Smooth muscle cell (in vitro differentiated cells): ENCODE measurements around the gene CRAMP1. TPM values are rescaled to one million over a fixed set of nuclear protein-coding genes. Genes with fewer than 3 reads are reported as not detected.

Experiments
- DNase-seq: peaks from one replicate; lab custom pipeline; 2025; ENCODE audit not compliant: unreplicated experiment; lab: John Stamatoyannopoulos, UW
- H2AFZ ChIP-seq: fragments of 200-600 bp; sonication (generic); 2 replicates; pipeline ENCODE4 v1.6.0; 2016; ENCODE audit warnings: antibody characterized with exemption, low read depth, mild to moderate bottlenecking
- H3F3A ChIP-seq: fragments of 200-600 bp; sonication (generic); 2 replicates; pipeline ENCODE4 v1.6.0; 2017; ENCODE audit warnings: antibody characterized with exemption, low read depth
- H3K27ac ChIP-seq: fragments of 200-600 bp; sonication (generic); 2 replicates; pipeline ENCODE4 v1.5.1; 2016; ENCODE audit warnings: low read depth, mild to moderate bottlenecking
- H3K27me3 ChIP-seq: fragments of 200-600 bp; sonication (generic); 2 replicates; pipeline ENCODE4 v1.6.1; 2016; ENCODE audit warnings: low read depth, mild to moderate bottlenecking
- H3K36me3 ChIP-seq: fragments of 200-600 bp; sonication (generic); 2 replicates; pipeline ENCODE4 v1.5.1; 2016; ENCODE audit warnings: low read depth
- H3K4me1 ChIP-seq: fragments of 200-600 bp; sonication (generic); 2 replicates; pipeline ENCODE4 v1.5.1; 2016; ENCODE audit warnings: low read depth
- H3K4me2 ChIP-seq: fragments of 200-600 bp; sonication (generic); 2 replicates; pipeline ENCODE4 v1.6.0; 2016; ENCODE audit warnings: mild to moderate bottlenecking
- H3K4me3 ChIP-seq: fragments of 200-600 bp; sonication (generic); 2 replicates; pipeline ENCODE4 v1.5.1; 2016; ENCODE audit warnings: mild to moderate bottlenecking
- H3K79me2 ChIP-seq: fragments of 200-600 bp; sonication (generic); 2 replicates; pipeline ENCODE4 v1.6.0; 2016; ENCODE audit warnings: low read depth, mild to moderate bottlenecking
- H3K9ac ChIP-seq: fragments of 200-600 bp; sonication (generic); 2 replicates; pipeline ENCODE4 v1.6.0; 2016; ENCODE audit warnings: low read depth
- H3K9me3 ChIP-seq: fragments of 200-600 bp; sonication (generic); replicated peaks from 2 replicates; pipeline ENCODE4 v1.5.1; 2016; ENCODE audit warnings: low read depth
- H4K20me1 ChIP-seq: fragments of 200-600 bp; sonication (generic); 2 replicates; pipeline ENCODE4 v1.6.0; 2016; ENCODE audit warnings: low read depth
- CTCF ChIP-seq: fragments of 200-600 bp; sonication (generic); IDR thresholded peaks from 2 replicates; pipeline ENCODE4 v1.5.1; 2017; ENCODE audit warnings: borderline replicate concordance, mild to moderate bottlenecking, antibody characterized with exemption; ENCODE audit not compliant: insufficient read depth, poor library complexity, severe bottlenecking
- WGBS: methylation state at CpG from one replicate; pipeline ENCODE4 v1.1.7; 2016; ENCODE audit warnings: low lambda C conversion rate; 5-methylcytosine and 5-hydroxymethylcytosine counted together
- polyA plus RNA-seq: library from polyadenylated mRNA; unstranded; fragments of >200 nt; fragmentation: Nextera tagmentation; extraction: Ambion mirVana; gene quantifications from 2 replicates; pipeline ENCODE4 v1.2.1, GENCODE V29; 2016
- total RNA-seq: library from RNA; depleted of rRNA; stranded (reverse); fragments of >200 nt; gene quantifications from 2 replicates; pipeline ENCODE4 v1.2.3, GENCODE V29; 2014

Gene CRAMP1
- total and polyA plus RNA-seq, 2 experiments from 2014 or later, result 7.9 to 16.5 TPM

- WGBS, result 95% methylated on average over 13 of the region's 13 CpGs
- Histone ChIP-seq H2AFZ (no peak overlapping the region), H3K27me3 (no peaks in the 10 kb centered on the region), H3K36me3 (no peaks in the 10 kb centered on the region), H3K79me2 (peaks cover 23% of the 10 kb centered on the region), H3K4me1 (peaks cover 4% of the 10 kb centered on the region), H3K4me2 (no peak overlapping the region), H3F3A (peaks cover 11% of the 10 kb centered on the region), H3K27ac (no peak overlapping the region), H3K9me3 (no peaks in the 10 kb centered on the region), H4K20me1 (peaks cover 78% of the 10 kb centered on the region), H3K9ac (no peak overlapping the region), H3K4me3 (no peak overlapping the region)
- no peak for DNase-seq
- no peak for TF ChIP-seq CTCF
Observed at GRCh38 chr16:1647856-1648255, 35.7 kb downstream of the CRAMP1 start.

- WGBS, result 90% methylated on average over 4 of the region's 4 CpGs
- H3K27ac ChIP-seq, result no peak overlapping the region
- TF ChIP-seq CTCF, result no peak
- H3K36me3 ChIP-seq, result peaks cover 7% of the 10 kb centered on the region
- peaks cover 11% of the 10 kb centered on the region for H3F3A ChIP-seq
- DNase-seq, result no peak
- no peaks in the 10 kb centered on the region for H3K27me3 ChIP-seq
- H3K9ac ChIP-seq, result no peak overlapping the region
- H3K4me2 ChIP-seq, result no peak overlapping the region
- H3K9me3 ChIP-seq, result no peaks in the 10 kb centered on the region
- H4K20me1 ChIP-seq, result peaks cover 62% of the 10 kb centered on the region
- peaks cover 19% of the 10 kb centered on the region for H3K79me2 ChIP-seq
- H2AFZ ChIP-seq, result no peak overlapping the region
- no peak overlapping the region for H3K4me3 ChIP-seq
- peaks cover 4% of the 10 kb centered on the region for H3K4me1 ChIP-seq
Observed at GRCh38 chr16:1650131-1650530, 38.0 kb downstream of the CRAMP1 start.

- no peaks in the 10 kb centered on the region for H3K9me3 ChIP-seq
- DNase-seq, result no peak
- H3K36me3 ChIP-seq, result peaks cover 7% of the 10 kb centered on the region
- H4K20me1 ChIP-seq, result peaks cover 50% of the 10 kb centered on the region
- H3F3A ChIP-seq, result peaks cover 5% of the 10 kb centered on the region
- H3K4me3 ChIP-seq, result no peak overlapping the region
- no peak overlapping the region for H3K27ac ChIP-seq
- peaks cover 16% of the 10 kb centered on the region for H3K79me2 ChIP-seq
- no peak overlapping the region for H2AFZ ChIP-seq
- WGBS, result 95% methylated on average over 12 of the region's 12 CpGs
- H3K4me2 ChIP-seq, result no peak overlapping the region
- H3K4me1 ChIP-seq, result peaks cover 2% of the 10 kb centered on the region
- TF ChIP-seq CTCF, result no peak
- H3K27me3 ChIP-seq, result no peaks in the 10 kb centered on the region
- H3K9ac ChIP-seq, result no peak overlapping the region
Observed at GRCh38 chr16:1651094-1651973, 39.2 kb downstream of the CRAMP1 start.

GRCh38 chr16:1651974-1652312 is 39.8 kb downstream of the CRAMP1 start:
- DNase-seq, result no peak
- Histone ChIP-seq H3K79me2 (peaks cover 16% of the 10 kb centered on the region), H3K27ac (no peak overlapping the region), H3K9ac (no peak overlapping the region), H2AFZ (no peak overlapping the region), H3K4me2 (no peak overlapping the region), H3K4me1 (no peaks in the 10 kb centered on the region), H3K27me3 (no peaks in the 10 kb centered on the region), H4K20me1 (peaks cover 44% of the 10 kb centered on the region), H3K4me3 (no peak overlapping the region), H3F3A (no peaks in the 10 kb centered on the region), H3K36me3 (peaks cover 7% of the 10 kb centered on the region), H3K9me3 (no peaks in the 10 kb centered on the region)
- no peak for TF ChIP-seq CTCF
- 91% methylated on average over 1 of the region's 1 CpG for WGBS
